ENCODE results near the gene ZNF532. TPM values are rescaled to one million over a fixed set of nuclear protein-coding genes. Genes with fewer than 3 reads are reported as not detected.

The ZNF532 gene
- total RNA-seq, 1 experiment from 2014 or later, result 258 TPM

GRCh38 chr18:58983260-58984155 lies 118.8 kb downstream of the ZNF532 start:
- H2BK20ac ChIP-seq (ENCODE audit: low read depth, low read length, poor library complexity, severe bottlenecking), result no peak overlapping the region
- DNase-seq, result no peak
- no peaks in the 10 kb centered on the region for H3K27me3 ChIP-seq (ENCODE audit: insufficient read depth, low read length)
- H3K14ac ChIP-seq (ENCODE audit: insufficient read depth, low read length), result no peak overlapping the region
- H3K56ac ChIP-seq (ENCODE audit: insufficient read length, low read depth, low read length), result no peak overlapping the region
- no peak overlapping the region for H2BK5ac ChIP-seq (ENCODE audit: insufficient read length, low read length)
- no peaks in the 10 kb centered on the region for H3K27me3 Mint-ChIP-seq (ENCODE audit: low read depth)
- no peak overlapping the region for H3K4me3 Mint-ChIP-seq
- H3K79me2 ChIP-seq (ENCODE audit: insufficient read depth, low read length), result no peaks in the 10 kb centered on the region
- H2BK15ac ChIP-seq (ENCODE audit: low read depth, low read length), result no peak overlapping the region
- no peak overlapping the region for H3K4me2 ChIP-seq (ENCODE audit: insufficient read depth, insufficient read length, low read length)
- no CpG with 5 or more reads among the region's 17 CpGs for WGBS (ENCODE audit: extremely low coverage, insufficient read length, low lambda C conversion rate)
- H3K27ac Mint-ChIP-seq, result peak overlapping the region in 2 of 3 experiments; percentile 56 to 82; a peak in 5 of 7 replicates
- no peaks in the 10 kb centered on the region for H3K4me1 ChIP-seq (ENCODE audit: insufficient read depth, low read length)
- no peak overlapping the region for H2BK12ac ChIP-seq (ENCODE audit: insufficient read length, low read depth, low read length)
- no peak overlapping the region for H3T11ph ChIP-seq (ENCODE audit: low read length)
- H2AFZ ChIP-seq (ENCODE audit: low read length), result no peak overlapping the region
- no peaks in the 10 kb centered on the region for H3K79me1 ChIP-seq (ENCODE audit: insufficient read depth, low read depth, low read length, poor library complexity, severe bottlenecking)
- H4K5ac ChIP-seq (ENCODE audit: insufficient read length, low read depth, low read length), result no peak overlapping the region
- H2BK120ac ChIP-seq (ENCODE audit: low read depth, low read length, poor library complexity, severe bottlenecking), result no peak overlapping the region
- no peaks in the 10 kb centered on the region for H3K9me3 ChIP-seq (ENCODE audit: control insufficient read depth, low read depth, low read length)
- no peak overlapping the region for H3K18ac ChIP-seq (ENCODE audit: insufficient read length, low read depth, low read length)
- H4K20me1 ChIP-seq (ENCODE audit: control insufficient read depth, insufficient read depth, insufficient read length), result no peaks in the 10 kb centered on the region
- no peak overlapping the region for H4K91ac ChIP-seq (ENCODE audit: insufficient read length, low read depth, low read length)
- no peaks in the 10 kb centered on the region for H3K23me2 ChIP-seq (ENCODE audit: insufficient read length, low read depth, low read length, poor library complexity, severe bottlenecking)
- H3K36me3 Mint-ChIP-seq (ENCODE audit: insufficient read depth in 1 of 3, low read depth in 3 of 3), result peaks cover 53 to 78% (median 78%) of the 10 kb centered on the region in 3 experiments
- H3K27ac ChIP-seq (ENCODE audit: insufficient read length, low read depth, low read length), result no peak overlapping the region
- no peak overlapping the region for H3K4ac ChIP-seq (ENCODE audit: low read depth, low read length)
- H3K9ac ChIP-seq (ENCODE audit: extremely low read depth, insufficient read length, low read length), result no peak overlapping the region
- no peak overlapping the region for H4K8ac ChIP-seq (replicated peaks; ENCODE audit: insufficient read length, low read depth, low read length)
- H3K9me3 Mint-ChIP-seq, result no peaks in the 10 kb centered on the region
- H3K4me1 Mint-ChIP-seq, result no peaks in the 10 kb centered on the region
- no peak overlapping the region for H3K23ac ChIP-seq (ENCODE audit: insufficient read length, low read depth, low read length)
- TF ChIP-seq CTCF (conservative IDR thresholded peaks at IDR 0.05), result no peak
- H2AK5ac ChIP-seq (ENCODE audit: insufficient read length, low read length), result no peak overlapping the region

All from H9 (cell line).